GM18873 (cell line): ENCODE data around the gene TSPAN33.
"Not testable (repeated sequence)": the region's sequence is repeated elsewhere in the genome, so short reads cannot be mapped to it uniquely, and the experiment has no call there.

Source experiments
- ATAC-seq: cut with Tn5 transposase; IDR thresholded peaks from one replicate; pipeline ENCODE4 v1.9.1; 2021; ENCODE audit warnings: mild to moderate bottlenecking, moderate library complexity, moderate number of reproducible peaks; ENCODE audit not compliant: unreplicated experiment, low FRiP score

Gene TSPAN33

DNA sequence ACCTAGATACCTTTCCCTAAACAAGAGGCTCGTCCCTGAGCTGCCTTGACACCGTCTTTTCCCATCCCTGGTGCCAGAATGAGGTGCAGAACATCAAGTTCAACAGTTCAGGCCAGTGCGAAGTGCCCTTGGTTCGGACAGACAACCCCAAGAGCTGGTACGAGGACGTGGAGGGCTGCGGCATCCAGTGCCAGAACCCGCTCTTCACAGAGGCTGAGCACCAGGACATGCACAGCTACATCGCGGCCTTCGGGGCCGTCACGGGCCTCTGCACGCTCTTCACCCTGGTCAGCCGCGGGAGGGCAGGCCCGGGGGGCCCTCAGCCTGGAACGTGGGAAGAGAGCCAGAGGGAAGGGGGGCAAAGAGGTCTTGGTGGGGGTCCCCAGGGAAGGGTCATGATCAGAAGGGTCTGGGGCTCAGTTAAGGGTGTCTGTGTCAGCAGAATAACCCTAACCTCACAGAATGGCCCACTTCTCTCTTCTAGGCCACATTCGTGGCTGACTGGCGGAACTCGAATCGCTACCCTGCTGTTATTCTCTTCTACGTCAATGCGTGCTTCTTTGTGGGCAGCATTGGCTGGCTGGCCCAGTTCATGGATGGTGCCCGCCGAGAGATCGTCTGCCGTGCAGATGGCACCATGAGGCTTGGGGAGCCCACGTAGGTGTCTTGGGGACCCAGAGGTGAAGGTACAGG lies 60.8 kb downstream of the TSPAN33 start:
- ATAC-seq: no peak

DNA sequence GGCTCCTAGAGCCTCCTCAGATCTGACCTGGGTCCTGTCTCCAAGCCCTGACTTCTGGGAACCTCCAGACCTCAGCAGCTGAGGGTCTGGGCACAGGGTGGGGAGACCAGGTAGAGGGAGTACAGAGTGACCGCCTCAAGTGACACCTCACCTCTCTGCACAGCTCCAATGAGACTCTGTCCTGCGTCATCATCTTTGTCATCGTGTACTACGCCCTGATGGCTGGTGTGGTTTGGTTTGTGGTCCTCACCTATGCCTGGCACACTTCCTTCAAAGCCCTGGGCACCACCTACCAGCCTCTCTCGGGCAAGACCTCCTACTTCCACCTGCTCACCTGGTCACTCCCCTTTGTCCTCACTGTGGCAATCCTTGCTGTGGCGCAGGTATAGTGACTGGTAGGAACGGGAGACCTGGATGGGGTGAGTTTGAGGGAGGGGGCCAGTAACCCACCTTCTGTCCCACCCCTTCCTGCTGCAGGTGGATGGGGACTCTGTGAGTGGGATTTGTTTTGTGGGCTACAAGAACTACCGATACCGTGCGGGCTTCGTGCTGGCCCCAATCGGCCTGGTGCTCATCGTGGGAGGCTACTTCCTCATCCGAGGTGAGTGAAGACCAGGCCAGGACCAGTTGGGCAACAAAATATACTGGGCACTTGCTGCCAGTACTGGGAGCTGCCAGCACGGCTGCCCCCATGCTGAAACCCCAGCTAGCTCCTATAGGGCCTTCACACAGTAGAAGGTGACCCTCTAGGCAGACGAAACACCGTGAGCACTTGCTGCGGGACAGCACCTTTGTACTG lies 61.7 kb downstream of the TSPAN33 start:
- ATAC-seq: no peak

DNA sequence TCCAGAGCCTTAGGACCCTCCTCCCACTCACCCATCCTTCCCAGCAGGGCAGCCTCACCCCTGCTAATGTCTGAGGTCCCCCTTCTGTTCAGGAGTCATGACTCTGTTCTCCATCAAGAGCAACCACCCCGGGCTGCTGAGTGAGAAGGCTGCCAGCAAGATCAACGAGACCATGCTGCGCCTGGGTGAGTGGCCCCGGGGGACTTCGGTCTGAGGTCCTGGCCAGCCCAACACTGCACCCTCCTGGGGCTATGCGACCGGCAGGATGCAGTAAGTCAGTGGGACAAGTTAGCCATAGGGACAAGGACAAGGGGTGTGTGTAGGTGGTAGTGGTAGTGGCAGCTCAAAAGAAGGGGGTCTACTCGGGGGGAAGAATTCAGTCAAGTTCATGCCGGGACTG lies 64.2 kb downstream of the TSPAN33 start:
- ATAC-seq: no peak

DNA sequence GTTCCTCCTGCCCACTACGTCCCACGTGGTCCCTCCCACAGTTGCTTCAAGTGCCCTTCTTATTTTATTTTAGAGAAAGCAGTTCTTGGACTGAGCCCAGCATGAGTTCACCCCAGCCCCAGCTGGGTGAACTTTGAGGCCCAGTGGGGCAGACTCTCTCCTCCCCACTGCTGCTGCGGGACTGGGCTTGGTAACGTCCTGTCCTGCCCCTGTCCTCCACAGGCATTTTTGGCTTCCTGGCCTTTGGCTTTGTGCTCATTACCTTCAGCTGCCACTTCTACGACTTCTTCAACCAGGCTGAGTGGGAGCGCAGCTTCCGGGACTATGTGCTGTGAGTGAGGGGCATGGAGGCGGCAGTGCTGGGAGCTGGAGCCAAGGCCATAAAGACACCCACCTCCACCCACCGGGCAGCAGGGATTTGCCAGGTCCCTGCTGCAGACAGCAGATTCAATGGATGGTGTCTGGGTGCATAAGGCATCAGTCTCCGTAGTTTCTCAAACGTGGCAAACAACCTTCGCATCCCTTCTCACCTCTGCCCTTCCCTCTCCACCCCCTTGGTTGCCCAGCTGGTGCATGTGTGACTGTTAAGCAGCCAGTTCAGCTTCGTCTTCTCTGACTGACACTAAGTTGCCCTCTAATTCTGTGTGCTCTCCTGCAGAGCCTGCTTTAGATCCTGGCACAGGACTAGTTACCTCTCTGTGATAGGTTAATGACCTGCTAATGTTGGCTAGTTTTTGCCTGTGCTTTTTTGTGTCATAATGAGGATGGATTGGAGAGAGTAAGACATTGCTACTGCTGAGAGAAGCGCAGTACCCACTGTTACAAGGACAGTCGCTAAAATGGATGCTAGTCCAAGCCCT lies 64.8 kb downstream of the TSPAN33 start:
- ATAC-seq: no peak

DNA sequence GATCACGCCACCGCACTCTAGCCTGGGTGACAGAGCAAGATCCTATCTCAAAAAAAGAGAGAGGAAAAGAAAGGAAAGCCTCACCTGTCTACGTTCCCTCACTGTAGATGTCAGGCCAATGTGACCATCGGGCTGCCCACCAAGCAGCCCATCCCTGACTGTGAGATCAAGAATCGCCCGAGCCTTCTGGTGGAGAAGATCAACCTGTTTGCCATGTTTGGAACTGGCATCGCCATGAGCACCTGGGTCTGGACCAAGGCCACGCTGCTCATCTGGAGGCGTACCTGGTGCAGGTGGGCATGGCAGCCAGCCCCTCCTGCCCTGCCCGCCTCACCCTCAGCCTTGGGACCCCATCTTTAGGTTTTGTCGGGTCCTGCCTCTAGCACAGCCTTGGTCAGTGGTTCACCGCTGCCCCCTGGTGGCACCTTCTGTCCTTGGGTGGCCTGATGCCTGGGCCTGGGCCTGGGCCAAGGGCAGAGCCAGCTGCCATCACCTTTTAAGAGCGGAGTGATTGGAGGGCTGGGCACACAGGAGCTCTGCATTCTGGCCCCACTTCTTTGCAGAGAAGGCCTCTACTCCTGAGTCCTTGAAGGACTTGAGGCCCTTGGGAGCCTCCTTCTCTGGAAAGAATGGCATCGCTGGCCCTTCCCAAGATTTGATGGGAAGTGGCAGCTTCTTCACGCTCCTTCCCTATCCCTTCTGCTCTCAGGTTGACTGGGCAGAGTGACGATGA lies 65.9 kb downstream of the TSPAN33 start:
- ATAC-seq: no peak

DNA sequence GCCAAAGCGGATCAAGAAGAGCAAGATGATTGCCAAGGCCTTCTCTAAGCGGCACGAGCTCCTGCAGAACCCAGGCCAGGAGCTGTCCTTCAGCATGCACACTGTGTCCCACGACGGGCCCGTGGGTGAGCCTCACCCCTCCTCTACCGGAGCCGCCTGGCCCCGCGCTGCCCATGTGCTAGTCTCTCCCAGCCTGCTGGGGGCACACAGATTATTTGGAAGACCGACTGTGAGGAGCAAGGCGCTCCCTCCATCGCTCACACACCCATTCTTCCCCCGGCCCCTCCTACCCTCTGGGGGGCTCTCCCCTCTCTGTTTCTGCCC lies 66.4 kb downstream of the TSPAN33 start:
- no peak for ATAC-seq

DNA sequence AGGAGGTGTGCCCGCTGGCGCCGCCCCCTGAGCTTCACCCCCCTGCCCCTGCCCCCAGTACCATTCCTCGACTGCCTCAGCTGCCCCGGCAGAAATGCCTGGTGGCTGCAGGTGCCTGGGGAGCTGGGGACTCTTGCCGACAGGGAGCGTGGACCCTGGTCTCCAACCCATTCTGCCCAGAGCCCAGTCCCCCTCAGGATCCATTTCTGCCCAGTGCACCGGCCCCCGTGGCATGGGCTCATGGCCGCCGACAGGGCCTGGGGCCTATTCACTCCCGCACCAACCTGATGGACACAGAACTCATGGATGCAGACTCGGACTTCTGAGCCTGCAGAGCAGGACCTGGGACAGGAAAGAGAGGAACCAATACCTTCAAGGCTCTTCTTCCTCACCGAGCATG lies 67.6 kb downstream of the TSPAN33 start:
- ATAC-seq: no peak

DNA sequence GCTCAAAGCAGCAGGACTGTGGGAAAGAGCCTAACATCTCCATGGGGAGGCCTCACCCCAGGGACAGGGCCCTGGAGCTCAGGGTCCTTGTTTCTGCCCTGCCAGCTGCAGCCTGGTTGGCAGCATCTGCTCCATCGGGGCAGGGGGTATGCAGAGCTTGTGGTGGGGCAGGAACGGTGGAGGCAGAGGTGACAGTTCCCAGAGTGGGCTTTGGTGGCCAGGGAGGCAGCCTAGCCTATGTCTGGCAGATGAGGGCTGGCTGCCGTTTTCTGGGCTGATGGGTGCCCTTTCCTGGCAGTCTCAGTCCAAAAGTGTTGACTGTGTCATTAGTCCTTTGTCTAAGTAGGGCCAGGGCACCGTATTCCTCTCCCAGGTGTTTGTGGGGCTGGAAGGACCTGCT lies 68.1 kb downstream of the TSPAN33 start:
- ATAC-seq: no peak

DNA sequence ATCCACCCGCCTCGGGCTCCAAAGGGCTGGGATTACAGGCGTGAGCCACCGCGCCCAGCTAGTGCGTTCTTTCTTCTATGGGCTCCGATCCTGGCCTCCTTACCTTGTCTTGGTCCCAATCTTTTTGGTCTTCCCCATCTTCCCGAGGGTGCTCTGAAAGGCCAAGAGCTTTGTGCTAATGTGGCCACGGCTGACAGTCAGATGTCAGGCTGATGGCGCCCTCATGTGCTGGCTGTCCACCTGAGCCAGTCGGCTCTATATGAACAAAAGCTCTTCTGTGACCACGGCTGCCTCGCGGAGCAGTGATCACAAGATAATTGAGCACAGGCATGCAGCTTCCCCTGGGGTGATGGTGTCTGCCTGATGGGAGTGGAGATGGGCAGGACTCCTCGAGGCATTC lies 69.3 kb downstream of the TSPAN33 start:
- no peak for ATAC-seq

DNA sequence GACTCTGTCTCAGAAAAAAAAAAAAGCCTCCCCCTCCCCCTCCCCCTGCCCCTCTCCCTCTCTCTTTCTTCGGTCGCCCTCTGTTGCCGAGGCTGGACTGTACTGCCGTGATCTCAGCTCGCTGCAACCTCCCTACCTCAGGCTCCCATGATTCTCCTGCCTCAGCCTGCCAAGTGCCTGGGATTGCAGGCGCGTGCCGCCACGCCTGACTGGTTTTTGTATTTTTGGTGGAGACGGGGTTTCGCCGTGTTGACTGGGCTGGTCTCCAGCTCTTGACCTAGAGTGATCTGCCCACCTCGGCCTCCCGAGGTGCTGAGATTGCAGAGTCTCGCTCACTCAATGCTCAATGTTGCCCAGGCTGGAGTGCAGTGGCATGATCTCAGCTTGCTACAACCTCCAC lies 71.2 kb downstream of the TSPAN33 start:
- ATAC-seq: not testable (repeated sequence)

DNA sequence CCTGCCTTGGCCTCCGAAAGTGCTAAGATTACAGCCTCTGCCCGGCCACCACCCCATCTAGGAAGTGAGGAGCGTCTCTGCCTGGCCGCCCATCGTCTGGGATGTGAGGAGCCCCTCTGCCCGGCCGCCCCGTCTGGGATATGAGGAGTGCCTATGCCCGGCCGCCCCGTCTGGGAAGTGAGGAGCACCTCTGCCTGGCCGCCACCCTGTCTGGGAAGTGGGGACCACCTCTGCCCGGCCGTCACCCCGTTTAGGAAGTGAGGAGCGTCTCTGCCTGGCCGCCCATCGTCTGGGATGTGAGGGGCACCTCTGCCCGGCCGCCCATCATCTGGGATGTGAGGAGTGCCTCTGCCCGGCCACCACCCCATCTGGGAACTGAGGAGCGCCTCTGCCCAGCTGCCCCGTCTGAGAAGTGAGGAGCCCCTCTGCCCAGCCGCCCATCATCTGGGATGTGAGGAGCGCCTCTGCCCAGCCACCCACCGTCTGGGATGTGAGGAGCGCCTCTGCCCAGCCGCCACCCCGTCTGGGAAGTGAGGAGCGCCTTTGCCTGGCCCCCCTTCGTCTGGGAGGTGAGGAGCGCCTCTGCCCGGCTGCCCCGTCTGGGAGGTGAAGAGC lies 71.7 kb downstream of the TSPAN33 start:
- ATAC-seq: not testable (repeated sequence)

DNA sequence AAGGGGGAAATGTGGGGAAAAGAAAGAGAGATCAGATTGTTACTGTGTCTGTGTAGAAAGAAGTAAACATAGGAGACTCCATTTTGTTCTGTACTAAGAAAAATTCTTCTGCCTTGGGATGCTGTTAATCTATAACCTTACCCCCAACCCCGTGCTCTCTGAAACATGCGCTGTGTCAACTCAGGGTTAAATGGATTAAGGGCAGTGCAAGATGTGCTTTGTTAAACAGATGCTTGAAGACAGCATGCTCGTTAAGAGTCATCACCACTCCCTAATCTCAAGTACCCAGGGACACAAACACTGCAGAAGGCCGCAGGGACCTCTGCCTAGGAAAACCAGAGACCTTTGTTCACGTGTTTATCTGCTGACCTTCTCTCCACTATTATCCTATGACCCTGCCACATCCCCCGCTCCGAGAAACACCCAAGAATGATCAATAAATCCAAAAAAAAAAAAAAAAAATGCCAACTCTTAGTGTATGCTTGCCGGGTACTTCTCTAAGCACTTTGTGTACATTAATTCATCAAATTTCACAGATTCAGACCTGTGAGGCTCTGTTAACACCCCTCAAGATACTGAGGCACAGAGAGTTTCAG lies 72.4 kb downstream of the TSPAN33 start:
- ATAC-seq: not testable (repeated sequence)

DNA sequence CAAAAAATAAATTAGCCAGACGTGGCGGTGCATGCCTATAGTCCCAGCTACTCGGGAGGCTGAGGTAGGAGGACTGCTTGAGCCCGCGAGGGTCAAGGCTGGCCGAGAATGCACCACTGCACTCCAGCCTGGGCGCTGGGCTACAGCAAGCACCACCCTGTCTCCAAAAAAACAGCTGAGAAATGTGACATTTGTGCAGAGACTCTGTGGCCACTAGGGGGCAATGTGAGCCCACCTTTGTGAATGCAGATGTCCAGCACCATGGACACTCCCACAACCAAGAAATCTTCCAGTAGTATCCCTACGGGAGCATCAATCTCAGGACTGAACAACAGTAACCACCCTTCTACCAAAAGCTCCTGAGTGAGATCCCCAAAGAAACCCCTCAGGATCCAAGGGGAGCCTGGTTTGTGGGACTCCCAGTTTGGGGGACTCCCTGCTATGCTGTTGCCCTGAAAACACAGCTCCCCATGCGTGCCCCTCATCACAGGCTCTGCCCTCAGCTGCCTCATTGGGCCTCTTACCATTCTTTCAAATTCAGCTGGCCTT lies 74.1 kb downstream of the TSPAN33 start:
- peak; percentile 47 for ATAC-seq

DNA sequence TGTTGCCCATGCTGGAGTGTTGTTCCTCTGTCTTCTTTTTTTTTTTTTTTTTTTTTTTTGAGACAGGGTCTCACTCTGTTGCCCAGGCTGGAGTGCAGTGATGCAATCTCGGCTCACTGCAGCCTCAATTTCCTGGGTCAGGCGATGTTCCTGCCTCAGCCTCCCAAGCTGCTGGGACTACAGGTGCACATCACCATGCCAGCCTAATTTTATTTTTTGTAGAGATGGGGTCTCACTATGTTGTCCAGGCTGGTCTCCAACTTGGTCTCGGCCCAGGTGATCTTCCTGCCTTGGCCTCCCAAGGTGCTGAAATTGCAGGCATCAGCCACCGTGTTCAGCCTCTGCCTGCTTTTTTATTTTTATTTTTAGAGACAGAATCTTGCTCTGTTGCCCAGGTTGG lies 74.7 kb downstream of the TSPAN33 start:
- not testable (repeated sequence) for ATAC-seq
